Activated effector memory CD4-positive, alpha-beta T cell treated with anti-CD3 and anti-CD28 coated beads, Interleukin-2, amount 50 U/mL, for 16 hours (primary cell): ENCODE data around the gene FBXL14.

Source experiments
- DNase-seq: peaks from one replicate; pipeline ENCODE4 v3.0.0-alpha.2; 2020

FBXL14 gene

GRCh38 chr12:1532375-1533165 lies 61.8 kb downstream of the FBXL14 start:
- no peak for DNase-seq

DNA sequence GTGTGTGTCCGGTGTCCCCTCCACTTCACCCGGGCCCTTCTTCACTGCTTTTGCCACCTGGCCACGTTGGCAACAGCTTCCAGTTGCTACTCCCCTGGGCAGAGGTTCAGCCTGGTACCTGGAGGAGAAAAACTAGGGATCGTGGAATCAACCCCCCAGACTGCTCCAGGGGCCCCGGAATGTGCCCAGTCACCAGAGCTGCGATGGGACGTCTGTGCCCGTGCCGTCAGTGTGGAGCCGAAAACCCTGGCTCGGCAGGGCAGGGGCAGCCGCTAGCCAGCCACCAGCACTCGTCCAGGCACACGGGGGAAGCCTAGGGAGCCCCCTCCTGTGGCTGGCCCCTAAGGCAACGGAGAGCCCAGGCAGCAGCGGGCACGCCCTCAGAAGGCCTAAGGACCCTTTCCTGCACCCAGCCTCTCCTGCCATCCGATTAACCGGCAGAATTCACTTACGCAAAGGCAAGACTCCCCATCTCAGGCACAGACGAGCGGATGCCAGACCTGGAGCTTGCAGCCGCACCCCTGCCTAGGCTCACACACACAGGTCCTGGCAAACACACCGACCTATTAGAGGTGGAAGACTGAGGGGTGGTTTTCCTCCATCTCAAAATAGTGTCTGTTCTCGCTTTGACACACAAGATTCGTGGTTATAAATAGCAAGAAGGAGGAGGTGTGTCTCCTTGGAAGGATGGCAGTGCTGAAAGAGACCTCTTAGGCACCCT lies 62.6 kb downstream of the FBXL14 start:
- no peak for DNase-seq

GRCh38 chr12:1531153-1531653 lies 63.2 kb downstream of the FBXL14 start:
- DNase-seq, result no peak

DNA sequence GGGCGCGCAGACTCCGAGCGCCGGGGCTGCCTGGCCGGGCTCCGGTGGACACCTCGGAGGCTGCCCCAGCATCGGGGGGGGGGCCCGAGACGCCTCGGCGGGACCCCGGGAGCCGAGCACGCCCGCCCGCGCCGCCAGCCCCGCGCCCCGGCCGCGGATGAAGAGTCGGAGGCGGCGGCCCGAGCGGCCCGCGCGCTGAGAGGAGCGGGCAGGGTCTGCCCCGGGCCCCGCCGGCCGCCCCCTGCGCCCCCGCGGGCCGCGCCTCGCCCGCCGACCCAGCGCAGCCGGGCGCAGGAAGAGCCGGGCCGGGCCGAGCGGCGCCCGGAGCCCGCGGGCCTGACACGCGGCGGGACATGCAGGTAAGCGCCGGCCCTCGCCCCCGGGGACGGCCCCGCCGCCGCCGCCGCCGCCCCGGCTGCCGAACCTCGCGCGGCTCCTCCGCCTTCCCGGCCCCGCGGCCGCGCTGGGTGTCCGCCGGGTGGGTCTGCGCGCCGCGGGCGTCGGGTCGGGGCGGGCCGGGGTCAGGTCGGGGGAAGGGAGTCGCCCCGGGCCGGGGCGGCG lies 63.7 kb downstream of the FBXL14 start:
- no peak for DNase-seq

DNA sequence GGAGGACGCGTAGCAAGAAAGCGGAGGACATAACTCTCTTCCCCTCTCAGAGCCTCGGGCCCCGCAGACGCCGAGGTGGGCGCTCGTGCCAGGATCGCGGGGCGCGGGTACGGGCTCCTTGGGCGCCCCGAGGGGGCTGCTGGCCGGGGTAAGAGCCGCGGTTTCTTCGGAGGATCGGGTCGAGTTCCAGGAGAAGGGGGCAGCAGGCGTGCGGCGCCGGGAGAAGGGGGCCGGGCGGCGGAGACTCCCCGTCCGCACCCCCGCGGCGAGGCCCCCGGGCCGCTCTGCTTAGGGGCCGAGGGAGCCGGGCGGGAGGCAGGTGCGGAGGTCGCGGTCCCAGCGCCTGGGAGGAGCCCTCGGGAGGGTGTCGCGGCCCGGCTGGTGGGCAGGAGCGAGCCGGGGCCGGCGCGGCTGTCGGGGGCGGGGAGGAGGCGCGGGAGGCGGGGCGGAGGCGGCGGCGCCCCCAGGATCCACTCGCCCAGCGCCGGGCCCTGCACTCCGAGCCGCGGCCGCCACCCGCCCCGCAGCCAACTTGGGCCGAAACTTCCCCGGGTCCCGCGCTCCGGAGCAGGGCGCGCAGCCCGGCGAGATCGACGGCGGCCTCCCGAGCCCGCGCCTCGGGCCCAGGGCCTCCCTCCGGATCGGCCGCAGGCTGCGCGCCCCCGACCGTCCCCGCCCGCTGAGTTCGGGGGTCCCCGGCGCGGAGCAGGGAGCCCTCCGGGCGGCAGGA lies 64.4 kb downstream of the FBXL14 start:
- no peak for DNase-seq

DNA sequence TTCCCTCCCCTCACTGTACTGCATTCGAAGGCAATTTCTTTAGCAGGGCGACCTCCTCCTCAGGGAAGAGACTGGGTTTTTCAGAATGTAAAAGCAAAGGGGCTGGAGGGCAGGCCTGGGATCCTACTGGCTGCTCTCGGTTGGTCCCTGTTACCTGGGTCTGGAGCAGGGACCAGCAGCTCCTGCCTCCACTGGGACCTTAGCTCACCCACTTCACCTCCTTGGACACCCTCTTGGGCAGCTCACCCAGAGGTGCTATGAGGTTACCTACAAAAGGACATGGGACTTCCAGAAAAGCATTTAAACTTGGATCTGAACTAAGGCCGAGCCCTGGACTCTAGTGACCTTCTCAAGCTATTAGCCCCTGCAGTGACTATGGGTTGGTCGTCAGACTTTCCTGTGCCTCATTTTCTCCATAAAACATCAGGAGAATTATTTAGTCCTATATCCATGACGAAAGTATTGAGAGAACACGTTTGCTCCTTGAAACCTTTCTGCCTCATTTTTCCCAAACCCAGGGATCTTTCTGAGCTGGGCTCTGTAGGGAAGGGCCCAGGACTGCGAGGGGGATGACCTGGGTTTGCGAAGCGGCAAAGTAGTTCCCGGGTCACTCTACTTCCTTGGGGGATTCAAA lies 65.0 kb downstream of the FBXL14 start:
- DNase-seq, result no peak

GRCh38 chr12:1528791-1529190 lies 65.6 kb downstream of the FBXL14 start:
- DNase-seq, result no peak

- no peak for DNase-seq
These were observed 66.6 kb downstream of the FBXL14 start for GRCh38 chr12:1527789-1528188.

- DNase-seq, result no peak
These were observed 68.5 kb downstream of the FBXL14 start for GRCh38 chr12:1525858-1526257.

GRCh38 chr12:1523558-1524050 lies 70.8 kb downstream of the FBXL14 start:
- peak; percentile 28 for DNase-seq

GRCh38 chr12:1523046-1523445 lies 71.3 kb downstream of the FBXL14 start:
- peak; percentile 48 for DNase-seq

- DNase-seq, result peak; percentile 44
These were observed 74.7 kb downstream of the FBXL14 start for GRCh38 chr12:1519642-1520041.

GRCh38 chr12:1518591-1519516 lies 75.5 kb downstream of the FBXL14 start:
- peak; percentile 55 for DNase-seq

- DNase-seq, result peak; percentile 33
These were observed 76.5 kb downstream of the FBXL14 start for GRCh38 chr12:1517734-1518525.

GRCh38 chr12:1517007-1517406 lies 77.4 kb downstream of the FBXL14 start:
- DNase-seq, result peak; percentile 47
